HL-60/S4 (cell line): ENCODE results near the gene CDK8.
"Not testable (repeated sequence)": the region's sequence is repeated elsewhere in the genome, so short reads cannot be mapped to it uniquely, and the experiment has no call there.

Experiments
- in situ Hi-C: fragments of 300-500 bp; cut with MboI; formaldehyde crosslinking; loops from 2 replicates; pipeline ENCODE4 v1.14.3; 2022; ENCODE audit warnings: low sequenced_read_pairs

CDK8 gene

DNA sequence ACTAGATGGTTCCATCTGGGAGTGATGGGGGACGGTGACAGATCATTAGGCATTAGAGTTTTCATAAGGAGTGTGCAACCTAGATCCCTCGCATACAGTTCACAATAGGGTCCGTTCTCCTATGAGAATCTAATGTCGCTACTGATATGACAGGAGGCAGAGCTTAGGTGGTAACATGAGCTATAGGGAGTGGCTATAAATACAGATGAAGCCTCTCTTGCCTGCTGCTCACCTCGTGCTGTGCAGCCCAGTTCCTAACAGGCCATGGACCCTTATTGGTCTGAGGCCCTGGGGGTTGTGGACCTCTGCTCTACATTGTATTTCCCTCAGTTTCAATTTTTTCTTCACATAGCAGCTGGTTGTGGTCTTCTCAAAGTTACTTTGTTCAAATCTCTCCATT lies 56.5 kb downstream of the CDK8 start:
- in situ Hi-C loops: no loop called here

DNA sequence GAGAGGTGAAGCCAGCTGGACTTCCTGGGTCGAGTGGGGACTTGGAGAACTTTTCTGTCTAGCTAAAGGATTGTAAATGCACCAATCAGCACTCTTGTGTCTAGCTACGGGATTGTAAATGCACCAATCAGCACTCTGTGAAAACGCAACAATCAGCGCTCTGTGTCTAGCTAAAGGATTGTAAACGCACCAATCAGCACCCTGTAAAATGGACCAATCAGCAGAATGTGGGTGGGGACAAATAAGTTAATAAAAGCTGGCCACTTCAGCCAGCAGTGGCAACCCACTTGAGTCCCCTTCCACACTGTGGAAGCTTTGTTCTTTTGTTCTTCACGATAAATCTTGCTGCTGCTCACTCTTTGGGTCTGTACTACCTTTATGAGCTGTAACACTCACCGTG lies 58.1 kb downstream of the CDK8 start:
- in situ Hi-C loops: not testable (repeated sequence)

DNA sequence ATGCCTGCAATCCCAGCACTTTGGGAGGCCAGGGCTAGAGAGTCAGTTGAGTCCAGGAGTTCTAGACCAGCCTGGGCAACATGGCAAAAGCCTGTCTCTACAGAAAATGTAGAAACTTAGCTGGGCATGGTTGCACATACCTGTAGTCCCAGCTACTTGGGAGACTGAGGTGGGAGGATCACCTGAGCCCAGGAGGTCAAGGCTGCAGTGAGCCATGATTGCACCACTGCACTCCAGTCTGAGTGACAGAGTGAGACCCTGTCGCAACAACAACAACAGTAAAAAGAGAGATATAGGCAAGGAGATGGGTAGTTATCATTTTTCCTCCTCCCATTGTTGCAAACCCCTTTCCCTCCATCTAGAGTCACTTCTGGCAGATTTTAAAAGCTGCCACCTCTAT lies 62.2 kb downstream of the CDK8 start:
- in situ Hi-C loops: not testable (repeated sequence)

DNA sequence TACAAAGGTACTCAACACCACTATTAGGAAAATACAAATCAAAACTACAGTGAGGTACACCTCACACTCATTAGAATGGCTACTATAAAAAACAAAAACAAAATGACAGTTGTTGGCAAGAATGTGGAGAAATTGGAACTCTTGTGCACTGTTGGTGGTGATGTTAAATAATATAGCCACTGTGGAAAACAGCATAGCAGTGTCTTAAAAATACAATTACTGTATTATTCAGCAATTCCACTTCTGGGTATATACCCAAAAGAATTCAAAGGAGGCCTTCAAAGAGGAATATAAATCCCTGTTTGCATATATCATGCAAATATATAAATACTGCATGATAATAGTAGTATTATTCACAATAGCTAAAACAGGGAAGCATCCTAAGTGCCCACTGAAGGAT lies 66.8 kb downstream of the CDK8 start:
- in situ Hi-C loops: no loop called here

DNA sequence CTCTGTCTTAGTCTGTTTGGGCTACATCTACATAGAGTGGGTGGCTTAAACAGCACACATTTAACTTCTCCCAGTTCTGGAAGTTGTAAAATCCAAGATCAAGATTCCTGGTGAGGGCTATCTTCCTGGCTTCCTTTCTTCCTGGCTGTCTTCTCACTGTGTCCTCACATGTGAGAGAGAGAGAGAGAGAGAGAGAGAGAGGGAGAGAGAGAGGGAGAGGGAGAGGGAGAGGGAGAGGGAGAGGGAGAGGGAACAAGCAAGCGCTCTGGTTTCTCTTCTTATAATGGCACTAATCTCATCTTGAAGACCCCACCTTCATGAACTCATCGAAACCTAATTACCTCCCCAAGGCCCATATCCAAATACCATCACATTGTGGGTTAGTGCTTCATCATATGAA lies 69.2 kb downstream of the CDK8 start:
- in situ Hi-C loops: no loop called here

DNA sequence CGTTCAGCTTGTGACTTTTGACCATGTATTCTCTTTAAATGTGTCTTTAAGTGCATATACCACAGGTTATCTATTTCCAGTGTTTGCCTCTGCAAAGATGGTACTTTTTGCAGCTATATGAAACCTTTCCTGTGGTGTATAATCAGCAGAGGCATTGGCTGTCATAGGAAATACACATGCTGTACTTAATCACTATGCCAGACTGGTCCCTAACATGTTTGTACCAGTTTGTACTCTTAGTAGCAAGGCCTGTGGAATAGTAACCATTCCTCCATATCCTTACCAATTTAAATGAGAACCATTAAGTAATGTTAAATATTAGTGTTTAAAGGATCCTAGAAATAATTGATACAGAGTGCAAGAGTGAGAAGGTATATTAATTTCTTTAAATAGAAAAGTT lies 69.8 kb downstream of the CDK8 start:
- in situ Hi-C loops: no loop called here

DNA sequence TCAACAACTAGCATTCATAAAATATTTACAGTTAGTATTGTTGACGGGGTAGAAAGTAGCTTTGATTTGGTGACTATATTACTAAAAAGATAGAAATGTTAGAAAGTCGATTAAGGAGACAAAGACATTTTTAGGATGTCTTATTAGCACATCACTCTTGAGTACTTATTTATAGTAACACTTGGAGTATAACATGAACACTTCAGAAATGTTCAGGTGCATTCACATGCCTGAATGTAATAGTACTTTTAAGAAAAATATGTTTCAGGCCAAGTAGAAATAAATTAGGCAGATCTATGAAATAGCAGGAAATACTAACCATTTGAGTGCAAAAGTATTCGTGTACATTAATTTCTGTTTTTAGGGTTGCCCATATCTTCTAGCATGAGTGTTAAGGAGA lies 70.4 kb downstream of the CDK8 start:
- in situ Hi-C loops: no loop called here

DNA sequence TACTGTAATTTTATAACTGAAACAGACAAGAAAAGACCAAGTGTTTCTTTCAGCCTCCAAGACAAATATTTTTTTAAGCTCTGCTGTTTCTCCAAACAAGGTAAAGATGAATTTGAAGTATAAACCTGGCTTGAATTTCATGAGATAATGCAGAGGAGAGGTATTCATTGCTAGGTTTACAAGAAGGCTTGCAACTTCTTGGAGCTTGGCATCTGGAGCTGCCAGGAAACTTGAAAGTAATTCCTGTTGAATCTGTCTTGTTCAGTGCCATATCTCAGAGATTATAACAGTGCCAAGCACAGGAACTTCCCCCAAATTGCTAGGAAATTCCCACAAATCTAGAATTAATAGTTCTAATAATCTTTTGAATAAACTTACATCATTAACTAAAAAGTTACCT lies 70.9 kb downstream of the CDK8 start:
- in situ Hi-C loops: no loop called here

DNA sequence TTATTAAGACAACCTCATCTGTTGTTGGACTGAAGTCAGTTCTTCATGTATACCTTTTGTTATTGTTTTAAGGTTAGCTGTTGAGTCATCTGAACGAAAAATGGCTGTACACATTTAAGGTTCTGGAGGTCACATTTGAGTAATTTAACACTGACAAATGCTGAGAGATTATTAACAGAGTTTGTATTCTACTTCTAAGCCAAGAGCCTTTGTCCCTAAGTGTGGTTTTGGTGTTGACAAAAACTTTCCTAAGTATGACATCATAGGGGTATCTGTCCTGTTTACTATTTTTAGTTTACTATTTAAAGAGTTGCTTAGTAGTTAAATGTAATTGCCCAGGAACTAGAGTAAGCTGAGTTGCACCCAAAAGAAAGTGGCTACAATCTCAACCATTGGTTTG lies 71.9 kb downstream of the CDK8 start:
- in situ Hi-C loops: no loop called here

DNA sequence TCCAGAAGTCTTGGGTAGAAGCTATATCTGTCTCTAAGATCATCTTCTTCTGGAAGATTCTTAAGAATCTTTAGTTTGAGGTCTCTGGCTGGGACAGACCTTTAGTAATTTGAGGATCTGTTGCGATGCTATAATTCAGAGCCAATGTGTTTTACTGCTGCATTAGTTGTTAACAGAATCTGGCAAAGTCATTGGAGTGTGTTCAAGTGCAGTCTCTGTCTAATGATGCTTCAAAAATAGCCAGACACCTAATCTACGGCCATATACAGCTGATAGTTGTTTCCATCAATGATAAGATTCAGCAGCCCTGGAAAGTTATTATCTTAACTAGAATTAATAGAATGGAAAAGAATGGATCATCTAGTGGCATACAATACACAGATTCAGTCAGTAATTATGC lies 72.6 kb downstream of the CDK8 start:
- in situ Hi-C loops: no loop called here

DNA sequence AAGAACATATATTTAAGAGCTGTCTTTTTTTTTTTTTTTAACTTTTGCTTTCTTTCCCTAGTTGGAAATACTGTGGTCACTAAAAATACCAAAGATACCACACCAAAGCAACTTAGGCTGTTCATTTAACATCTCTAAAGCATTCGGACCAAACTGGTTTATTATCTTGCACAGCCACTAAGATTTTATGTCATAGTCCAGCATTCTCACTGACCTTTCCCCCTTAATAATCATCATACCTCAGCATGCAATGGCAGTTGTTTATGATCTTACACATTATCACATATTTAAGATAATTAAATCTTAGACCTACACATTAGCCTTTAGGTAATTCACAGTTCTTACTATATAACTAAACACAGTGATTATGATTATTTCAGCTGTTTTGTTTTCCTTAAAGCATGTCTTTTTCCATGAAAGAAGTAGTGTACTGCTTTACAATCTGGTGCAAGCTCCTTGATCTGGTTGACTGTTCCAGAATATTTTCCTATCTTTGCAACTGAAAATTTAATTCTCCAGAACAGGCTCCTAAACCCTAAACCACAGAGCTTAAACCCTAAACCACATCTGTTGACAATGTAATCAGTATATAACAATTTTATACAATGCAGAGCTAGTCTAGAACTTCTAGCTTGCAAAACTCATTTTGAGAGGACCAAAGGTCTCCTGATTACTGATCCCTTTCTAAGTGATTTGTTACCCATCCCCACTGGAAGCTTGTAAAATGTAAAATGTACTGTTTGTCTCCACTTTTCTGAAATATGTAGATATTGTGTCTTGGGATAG lies 74.2 kb downstream of the CDK8 start:
- in situ Hi-C loops: no loop called here

DNA sequence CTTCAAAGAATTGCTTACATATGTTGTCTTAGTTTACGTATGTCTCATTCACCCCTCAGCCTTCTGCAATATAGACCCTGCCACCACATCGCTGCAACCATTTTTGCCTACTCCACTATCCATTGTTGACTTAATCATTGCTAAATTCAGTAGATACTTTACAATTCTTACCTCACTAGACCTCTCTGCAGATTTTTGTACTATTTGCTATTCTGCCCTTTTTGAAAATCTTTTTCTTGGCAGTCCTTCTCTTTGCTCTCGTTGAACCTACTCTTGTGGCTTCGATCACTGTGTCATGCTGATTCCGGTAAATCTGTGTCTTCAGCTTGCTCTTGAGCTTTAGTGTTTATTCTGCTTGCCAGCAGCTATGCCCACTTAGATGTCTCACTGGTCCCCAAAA lies 81.2 kb downstream of the CDK8 start:
- in situ Hi-C loops: no loop called here

DNA sequence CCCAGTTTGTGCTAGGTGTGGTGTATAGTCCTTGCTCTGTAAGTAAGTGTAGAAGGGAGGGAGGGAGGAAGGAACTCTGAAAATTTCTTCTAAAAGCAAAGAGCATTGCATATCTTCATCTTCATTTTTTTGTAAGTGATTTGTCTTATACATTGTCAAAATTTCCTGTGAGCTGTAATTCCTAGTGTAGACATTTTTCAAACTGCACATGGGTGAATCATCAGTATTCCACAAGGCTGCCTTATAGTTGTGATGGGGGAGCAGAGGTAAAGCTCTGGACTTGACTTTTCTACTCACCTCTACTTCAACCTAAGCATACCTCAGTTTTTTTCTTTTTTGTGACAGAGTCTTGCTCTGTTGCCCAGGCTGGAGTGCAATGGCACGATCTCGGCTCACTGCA lies 86.9 kb downstream of the CDK8 start:
- in situ Hi-C loops: no loop called here

DNA sequence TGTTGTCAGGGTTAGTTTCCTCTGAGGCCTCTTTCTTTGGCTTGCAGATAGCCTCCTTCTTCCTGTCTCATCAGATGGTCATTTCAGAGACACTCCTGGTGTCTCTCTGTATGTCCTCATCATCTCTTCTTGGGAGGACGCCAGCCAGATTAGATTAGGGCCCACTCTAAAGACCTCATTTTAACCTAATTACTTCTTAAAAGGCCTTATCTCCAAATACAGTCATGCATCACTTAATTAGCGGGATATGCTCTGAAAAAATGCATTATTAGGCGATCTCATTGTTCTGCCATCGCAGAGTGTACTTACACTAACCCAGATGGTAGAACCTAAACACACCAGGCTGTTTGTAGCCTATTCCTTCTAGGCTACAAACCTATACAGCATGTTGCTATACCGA lies 89.0 kb downstream of the CDK8 start:
- in situ Hi-C loops: no loop called here

DNA sequence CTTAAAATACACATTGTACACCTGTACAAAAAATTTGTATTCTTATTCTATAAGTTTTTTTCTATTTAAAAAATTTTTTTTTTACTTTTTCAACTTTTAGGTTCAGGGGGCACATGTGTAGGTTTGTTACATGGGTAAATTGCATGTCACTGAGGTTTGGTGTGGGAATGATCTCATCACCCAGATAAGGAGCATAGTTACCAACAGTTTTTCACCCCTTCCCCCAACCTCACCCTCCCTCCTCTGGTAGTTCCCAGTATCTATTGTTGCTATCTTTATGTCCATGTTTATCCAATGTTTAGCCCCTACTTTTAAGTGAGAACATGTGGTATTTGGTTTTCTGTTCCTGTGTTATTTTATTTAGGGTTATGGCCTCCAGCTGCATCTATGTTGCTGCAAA lies 89.9 kb downstream of the CDK8 start:
- in situ Hi-C loops: no loop called here

DNA sequence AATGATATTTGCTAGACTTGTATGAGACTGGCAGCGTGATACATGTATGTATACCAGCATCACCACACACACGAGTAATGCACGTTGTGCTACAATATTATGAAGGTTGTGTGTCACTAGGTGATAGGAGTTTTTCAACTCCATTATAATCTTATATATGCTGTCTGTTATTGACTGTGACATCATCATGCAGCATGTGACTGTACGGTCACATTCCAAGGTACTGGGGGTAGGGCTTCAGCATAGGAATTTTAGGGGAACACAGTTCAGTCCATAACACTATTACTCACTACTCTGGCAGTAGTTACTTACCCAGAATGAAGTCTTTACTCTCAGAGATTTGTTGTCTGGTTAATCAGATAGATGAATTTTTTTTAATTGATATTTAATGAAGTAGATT lies 91.1 kb downstream of the CDK8 start:
- in situ Hi-C loops: no loop called here

DNA sequence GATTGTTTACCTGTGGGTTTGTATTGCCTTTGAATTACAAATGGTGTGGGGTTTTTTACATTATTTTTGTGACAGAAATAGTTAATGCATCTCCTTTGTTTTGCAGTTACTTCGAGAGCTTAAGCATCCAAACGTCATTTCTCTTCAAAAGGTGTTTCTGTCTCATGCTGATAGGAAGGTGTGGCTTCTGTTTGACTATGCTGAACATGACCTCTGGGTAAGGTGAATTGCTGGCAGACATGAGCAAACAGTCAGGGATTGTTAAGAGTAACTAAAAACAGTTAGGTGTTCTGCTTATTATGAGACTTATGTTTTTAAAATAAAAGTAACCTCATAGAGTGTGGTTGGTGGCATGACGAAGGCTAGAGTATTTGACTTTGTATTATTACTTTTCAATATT lies 95.0 kb downstream of the CDK8 start:
- in situ Hi-C loops: no loop called here

DNA sequence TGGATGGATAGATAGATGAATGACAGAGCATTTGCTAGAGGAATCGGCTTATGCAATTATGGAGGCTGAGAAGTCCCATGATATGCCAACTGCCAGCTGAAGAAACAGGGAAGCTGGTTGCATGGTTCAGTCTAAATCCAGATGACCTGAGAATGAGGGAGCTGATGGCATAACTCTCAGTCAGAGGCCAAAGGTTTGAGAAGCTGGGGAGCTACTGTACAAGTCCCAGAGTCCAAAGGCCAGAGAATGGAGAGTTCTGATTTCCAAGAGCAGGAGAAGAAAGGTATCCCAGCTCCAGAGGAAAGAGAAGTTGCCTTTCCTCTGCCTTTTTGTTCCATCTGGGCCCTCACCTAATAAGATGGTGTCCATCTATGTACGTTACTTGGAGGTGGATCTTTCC lies 108.3 kb downstream of the CDK8 start:
- in situ Hi-C loops: no loop called here

DNA sequence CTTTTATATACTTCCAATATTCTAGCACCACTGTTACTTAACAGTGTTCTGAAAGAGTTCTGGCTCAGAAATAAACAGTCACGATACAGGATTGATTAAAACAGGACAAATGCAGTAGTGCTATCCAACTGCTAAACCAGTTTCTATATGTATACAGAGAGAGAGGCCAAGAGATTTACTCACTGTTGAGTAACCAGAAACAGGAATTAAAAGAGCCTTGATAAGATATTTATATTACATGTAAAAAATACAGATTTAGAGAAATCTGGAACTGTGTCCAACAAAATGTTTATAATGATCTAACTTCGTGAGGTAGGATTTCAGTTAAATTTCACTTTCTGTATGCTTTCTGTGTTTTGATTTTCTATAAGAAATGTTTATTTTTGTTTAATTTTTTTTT lies 116.6 kb downstream of the CDK8 start:
- in situ Hi-C loops: no loop called here

DNA sequence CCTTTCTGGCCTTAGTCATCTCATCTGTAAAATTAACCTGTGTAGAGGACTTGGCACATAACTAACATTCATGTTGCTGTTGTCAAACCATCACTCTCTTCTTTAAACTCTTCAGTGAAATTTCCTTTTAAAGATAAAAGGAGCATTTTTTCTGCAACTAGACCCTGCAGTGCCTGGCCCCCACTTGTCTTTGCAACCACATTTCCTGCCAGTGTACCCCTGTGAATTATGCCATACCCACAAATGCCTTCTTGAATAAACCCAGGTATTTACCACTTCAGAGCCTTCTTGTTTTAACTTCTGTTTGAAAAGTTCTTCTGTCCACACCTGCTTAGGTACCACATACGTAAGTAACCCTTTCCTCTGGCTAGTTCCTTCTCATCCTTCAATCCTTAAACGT lies 118.8 kb downstream of the CDK8 start:
- in situ Hi-C loops: no loop called here

DNA sequence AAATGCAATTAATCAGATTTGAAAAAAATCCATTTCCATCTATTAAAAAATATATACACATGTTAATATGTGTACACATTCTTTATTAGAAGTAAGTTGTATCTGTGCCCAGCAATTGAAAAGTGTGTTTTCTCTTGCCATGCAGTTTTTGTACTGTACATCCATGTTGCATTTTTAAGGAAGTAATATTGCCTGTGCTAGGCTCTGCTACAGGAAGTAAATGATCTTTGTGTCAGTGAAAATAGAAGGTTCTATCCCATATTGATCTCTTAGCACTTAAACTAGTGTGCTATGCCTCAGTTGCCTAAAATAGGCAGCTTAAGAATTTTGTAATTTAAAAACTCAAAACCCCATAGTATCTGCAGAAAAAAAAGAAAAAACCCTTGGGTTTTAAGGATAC lies 122.5 kb downstream of the CDK8 start:
- in situ Hi-C loops: no loop called here

DNA sequence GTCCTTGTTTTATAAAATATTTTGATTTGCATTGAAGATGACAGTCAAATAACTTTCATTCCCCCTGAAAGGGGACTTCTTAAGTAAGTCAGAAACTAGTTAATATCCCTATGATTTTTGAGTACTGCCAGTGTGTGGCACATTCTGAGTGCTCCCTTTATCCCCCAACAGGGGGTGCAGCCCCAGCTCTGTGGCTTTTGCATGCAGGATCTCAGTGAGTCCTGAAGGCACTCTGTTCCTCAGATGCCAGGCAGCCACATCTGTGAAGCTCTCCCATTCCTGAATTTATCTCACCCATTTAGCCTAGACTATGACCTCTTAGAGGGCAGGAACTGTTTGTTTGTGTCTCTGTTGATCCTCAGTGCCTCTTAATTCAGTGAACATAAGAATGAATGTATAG lies 123.1 kb downstream of the CDK8 start:
- in situ Hi-C loops: no loop called here

DNA sequence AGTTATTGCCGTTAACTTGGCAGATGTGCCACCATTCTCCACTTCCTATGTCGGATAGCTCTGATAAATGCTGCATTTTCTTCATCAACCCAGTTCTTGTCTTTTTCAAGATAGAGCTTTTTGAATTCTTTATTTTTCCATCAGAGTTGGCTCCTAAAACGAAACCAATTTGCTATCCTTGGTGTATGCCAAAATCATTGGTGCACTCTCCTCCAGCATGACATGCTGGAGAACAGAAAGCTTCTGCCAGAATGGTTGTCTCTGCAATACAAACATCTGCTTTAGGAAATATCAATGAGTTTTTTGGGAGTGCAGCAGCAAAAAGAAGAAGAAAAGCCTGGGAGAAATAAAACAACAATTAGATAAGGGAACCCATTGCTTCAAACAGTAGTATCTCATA lies 124.2 kb downstream of the CDK8 start:
- in situ Hi-C loops: no loop called here
